ENCODE results near the gene TMEM132D.
"Not testable (repeated sequence)": the region's sequence is repeated elsewhere in the genome, so short reads cannot be mapped to it uniquely, and the experiment has no call there.

Gene TMEM132D

DNA sequence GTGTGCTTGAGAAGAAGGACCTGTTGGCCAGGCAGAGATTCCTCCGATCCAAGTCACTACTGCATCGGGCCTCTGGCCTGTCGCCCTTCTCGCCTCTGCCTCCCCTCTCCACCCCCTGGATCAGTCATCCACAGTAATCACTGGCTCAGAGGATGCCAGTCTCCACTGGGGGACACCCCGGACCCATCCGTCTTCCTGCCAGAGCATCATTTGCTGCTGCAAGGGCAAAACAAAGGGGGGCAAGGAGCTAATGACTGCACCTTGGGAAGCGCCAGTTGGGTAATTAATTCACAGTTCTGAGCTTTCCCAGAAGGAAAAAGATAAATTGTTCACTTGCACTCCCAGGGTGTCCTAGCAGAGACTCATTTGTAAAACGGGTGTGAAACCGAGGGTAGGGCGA is 835.1 kb downstream of the TMEM132D start:
- DNase-seq (ENCODE audit: low read depth in 2 of 2) = no peak
- TF ChIP-seq, protein P1, sequence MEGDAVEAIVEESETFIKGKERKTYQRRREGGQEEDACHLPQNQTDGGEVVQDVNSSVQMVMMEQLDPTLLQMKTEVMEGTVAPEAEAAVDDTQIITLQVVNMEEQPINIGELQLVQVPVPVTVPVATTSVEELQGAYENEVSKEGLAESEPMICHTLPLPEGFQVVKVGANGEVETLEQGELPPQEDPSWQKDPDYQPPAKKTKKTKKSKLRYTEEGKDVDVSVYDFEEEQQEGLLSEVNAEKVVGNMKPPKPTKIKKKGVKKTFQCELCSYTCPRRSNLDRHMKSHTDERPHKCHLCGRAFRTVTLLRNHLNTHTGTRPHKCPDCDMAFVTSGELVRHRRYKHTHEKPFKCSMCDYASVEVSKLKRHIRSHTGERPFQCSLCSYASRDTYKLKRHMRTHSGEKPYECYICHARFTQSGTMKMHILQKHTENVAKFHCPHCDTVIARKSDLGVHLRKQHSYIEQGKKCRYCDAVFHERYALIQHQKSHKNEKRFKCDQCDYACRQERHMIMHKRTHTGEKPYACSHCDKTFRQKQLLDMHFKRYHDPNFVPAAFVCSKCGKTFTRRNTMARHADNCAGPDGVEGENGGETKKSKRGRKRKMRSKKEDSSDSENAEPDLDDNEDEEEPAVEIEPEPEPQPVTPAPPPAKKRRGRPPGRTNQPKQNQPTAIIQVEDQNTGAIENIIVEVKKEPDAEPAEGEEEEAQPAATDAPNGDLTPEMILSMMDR (IDR thresholded peaks at IDR 0.05; ENCODE audit: low read depth, low read length) = no peak
- H3K4me3 ChIP-seq (replicated peaks in 1 of 2; ENCODE audit: low read depth in 2 of 2, low read length in 2 of 2) = no peak overlapping the region

DNA sequence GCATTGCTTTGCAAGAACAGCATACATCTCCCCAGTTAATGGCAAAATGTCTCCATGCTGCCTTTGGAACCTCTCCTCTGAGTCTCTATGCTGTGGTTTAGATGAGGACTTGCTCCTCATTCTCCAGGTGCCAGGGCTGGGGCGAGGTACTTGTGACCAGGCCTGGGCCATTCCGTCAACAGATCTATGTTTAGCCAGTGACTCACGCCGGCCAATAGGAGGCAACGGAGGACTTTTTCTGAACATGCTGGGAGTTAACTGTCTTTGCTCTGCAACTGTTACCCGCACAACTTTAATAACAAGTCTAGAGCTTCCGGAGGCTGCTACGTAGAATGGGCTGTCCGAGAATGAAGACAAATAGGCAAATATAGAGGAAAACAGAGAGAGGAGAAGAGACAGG is 836.3 kb downstream of the TMEM132D start:
- no peak for DNase-seq (ENCODE audit: low read depth in 2 of 2)
- H3K4me3 ChIP-seq (replicated peaks in 1 of 2; ENCODE audit: low read depth in 2 of 2, low read length in 2 of 2) = no peak overlapping the region

DNA sequence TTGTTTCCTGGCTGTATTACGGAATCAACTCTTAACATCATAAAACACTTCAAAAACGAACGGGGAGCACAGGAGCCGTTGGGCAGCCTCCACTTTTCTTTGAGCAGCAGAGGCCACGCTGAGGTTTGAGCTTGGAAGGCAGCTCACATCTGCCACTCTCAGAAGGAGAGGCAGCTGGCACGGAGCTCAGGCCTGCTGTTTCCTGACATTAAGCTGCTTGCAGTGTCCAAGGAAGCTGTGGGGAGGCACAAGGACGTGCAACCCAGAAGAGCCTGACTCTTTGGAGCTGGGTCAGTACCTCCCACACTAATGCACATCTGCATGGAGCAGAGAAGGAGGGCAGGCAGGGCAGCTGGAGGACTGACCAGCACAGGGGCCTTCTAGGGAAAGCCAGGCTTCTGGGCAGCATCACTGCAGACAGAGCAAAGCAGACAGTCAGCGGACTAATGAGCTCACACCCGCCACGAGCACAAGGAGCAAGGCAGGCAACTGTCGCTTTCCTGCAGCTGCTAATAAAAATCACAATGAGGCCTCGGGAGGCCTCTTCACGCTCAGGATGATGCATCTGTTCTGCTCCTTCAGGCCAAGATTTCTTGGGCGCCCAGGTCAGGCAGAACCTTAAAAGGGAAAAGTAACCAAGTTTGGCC is 839.5 kb downstream of the TMEM132D start:
- DNase-seq (ENCODE audit: low read depth in 2 of 2) = no peak
- H3K4me3 ChIP-seq (replicated peaks in 1 of 2; ENCODE audit: low read depth in 2 of 2, low read length in 2 of 2) = no peak overlapping the region
- TF ChIP-seq, protein P1 (IDR thresholded peaks at IDR 0.05; ENCODE audit: low read depth, low read length) = no peak

More for the DNA sequence above, 836.3 kb downstream of the TMEM132D start:
- TF ChIP-seq, protein P1 (IDR thresholded peaks at IDR 0.05; ENCODE audit: low read depth, low read length) = no peak

DNA sequence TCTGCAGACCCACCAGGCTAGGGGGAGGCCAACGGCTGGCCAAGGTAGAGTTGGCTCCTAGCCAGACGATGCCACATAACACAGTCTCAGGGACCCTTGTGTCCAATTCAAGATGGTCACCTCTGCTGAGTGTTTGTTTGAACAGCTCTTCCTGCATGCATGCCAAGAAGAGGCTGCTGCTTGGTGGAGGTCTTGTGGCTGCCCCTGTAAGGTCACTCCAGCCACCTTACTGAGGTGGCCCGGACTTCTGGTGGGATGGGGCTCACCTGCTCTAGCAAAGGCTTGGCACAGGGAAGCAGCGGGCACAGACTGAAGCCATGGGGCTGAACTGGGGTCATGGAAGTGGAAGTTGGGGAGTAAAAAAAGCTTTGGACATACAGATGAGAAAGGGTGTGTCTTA is 840.2 kb downstream of the TMEM132D start:
- DNase-seq (ENCODE audit: low read depth in 2 of 2) = no peak
- H3K4me3 ChIP-seq (replicated peaks in 1 of 2; ENCODE audit: low read depth in 2 of 2, low read length in 2 of 2) = no peak overlapping the region
- TF ChIP-seq, protein P1 (IDR thresholded peaks at IDR 0.05; ENCODE audit: low read depth, low read length) = no peak

DNA sequence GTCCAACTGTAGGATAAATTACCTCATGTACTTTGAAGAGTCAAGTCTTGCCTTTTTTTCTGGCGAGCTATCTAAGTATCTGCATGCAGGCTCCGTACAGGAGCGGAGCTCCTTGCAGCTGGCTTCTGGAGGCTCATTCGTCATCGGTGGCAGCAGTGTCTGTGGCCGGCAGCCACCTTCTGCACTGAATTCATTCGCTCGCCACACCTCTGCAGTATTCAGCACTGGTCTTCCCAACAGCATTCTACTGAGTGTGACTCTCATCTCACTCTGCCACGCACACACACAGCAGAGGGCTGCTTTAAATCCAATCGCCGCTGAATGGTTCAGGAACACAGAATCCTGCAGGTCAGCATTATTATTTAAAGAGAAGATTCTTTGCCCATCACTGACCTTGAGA is 850.6 kb downstream of the TMEM132D start:
- TF ChIP-seq, protein P1 (IDR thresholded peaks at IDR 0.05; ENCODE audit: low read depth, low read length) = no peak
- H3K4me3 ChIP-seq (replicated peaks in 1 of 2; ENCODE audit: low read depth in 2 of 2, low read length in 2 of 2) = no peak overlapping the region
- no peak for DNase-seq (ENCODE audit: low read depth in 2 of 2)

DNA sequence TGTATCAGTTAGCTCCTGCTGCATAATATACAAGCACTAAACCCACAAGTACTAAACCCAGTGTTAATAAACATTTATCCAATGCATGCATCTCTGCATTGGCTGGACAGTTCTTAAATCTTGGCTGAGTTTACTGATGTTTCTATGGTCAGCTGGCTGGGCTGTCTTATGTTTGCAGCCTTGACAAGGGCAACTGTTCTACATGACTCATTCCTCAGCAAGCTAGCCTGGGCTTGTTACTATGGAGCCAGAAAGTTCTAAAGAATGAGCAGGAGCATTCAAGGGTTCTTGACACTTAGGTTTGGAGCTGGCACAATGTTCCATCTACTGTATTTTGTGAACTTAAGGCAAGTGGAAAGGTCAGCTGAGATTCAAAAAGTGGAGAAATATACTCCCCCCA is 851.5 kb downstream of the TMEM132D start:
- TF ChIP-seq, protein P1 (IDR thresholded peaks at IDR 0.05; ENCODE audit: low read depth, low read length) = no peak
- no peak for DNase-seq (ENCODE audit: low read depth in 2 of 2)
- H3K4me3 ChIP-seq (replicated peaks in 1 of 2; ENCODE audit: low read depth in 2 of 2, low read length in 2 of 2) = no peak overlapping the region

DNA sequence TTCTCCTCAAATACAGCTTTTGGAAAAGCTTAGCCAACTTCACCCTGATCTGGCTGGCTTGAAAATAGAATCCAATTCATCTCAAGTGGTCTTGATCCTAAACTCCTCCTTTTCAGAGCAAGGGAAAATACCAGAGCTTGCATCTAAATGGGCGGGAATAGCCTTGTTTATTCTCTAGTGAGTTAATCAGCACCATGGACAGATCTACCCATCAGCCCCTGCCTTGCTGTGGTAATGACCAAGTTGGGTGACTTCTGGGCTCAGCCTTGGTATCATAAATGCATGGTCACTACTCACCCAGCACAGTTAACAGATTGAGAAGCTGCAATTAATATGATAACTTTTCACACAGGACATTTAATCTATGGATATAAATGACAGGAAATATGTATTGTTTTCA is 853.9 kb downstream of the TMEM132D start:
- TF ChIP-seq, protein P1 (IDR thresholded peaks at IDR 0.05; ENCODE audit: low read depth, low read length) = no peak
- DNase-seq (ENCODE audit: low read depth in 2 of 2) = no peak
- H3K4me3 ChIP-seq (replicated peaks in 1 of 2; ENCODE audit: low read depth in 2 of 2, low read length in 2 of 2) = no peak overlapping the region

DNA sequence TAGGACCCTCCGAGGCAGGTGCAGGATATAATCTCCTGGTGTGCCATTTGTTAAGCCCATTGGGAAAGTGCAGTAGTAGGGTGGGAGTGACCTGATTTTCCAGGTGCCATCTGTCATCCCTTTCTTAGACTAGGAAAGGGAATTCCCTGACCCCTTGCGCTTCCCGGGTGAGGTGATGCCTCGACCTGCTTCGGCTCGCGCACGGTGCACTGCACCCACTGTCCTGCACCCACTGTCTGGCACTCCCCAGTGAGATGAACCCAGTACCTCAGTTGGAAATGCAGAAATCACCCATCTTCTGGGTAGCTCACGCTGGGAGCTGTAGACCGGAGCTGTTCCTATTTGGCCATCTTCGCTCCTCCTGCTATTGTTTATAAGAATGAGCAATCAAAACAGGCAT is 860.5 kb downstream of the TMEM132D start:
- H3K4me3 ChIP-seq (replicated peaks in 1 of 2; ENCODE audit: low read depth in 2 of 2, low read length in 2 of 2); DNase-seq (ENCODE audit: low read depth in 2 of 2): not testable (repeated sequence)
